Astrocyte of the spinal cord (primary cell): ENCODE measurements around the gene YPEL4.

Source experiments
- DNase-seq: peaks from one replicate; pipeline ENCODE4 v3.0.0; 2011; ENCODE audit warnings: low read depth, low spot score
- H3K4me3 ChIP-seq: 2 replicates; pipeline ENCODE4 v1.5.1; 2011; ENCODE audit warnings: low read depth, mild to moderate bottlenecking, low read length, moderate library complexity
- CTCF ChIP-seq: IDR thresholded peaks from 2 replicates; pipeline ENCODE4 v1.5.1; 2012; ENCODE audit warnings: low read depth, mild to moderate bottlenecking, low read length, inconsistent platforms
- in situ Hi-C: cut with HindIII; loops from 2 replicates; pipeline ENCODE4 v1.10.0; 2017; ENCODE audit warnings: low sequenced_read_pairs

Gene YPEL4

GRCh38 chr11:57615308-57615707 lies 34.4 kb downstream of the YPEL4 start:
- DNase-seq: no peak
- in situ Hi-C loops: no loop called here
- no peak for TF ChIP-seq CTCF
- H3K4me3 ChIP-seq: no peak overlapping the region

- in situ Hi-C loops: no loop called here
- DNase-seq: no peak
- H3K4me3 ChIP-seq: no peak overlapping the region
- no peak for TF ChIP-seq CTCF
These were observed 35.4 kb downstream of the YPEL4 start for GRCh38 chr11:57614234-57614772.

- no peak overlapping the region for H3K4me3 ChIP-seq
- in situ Hi-C loops: no loop called here
- DNase-seq: no peak
- TF ChIP-seq CTCF: no peak
These were observed 39.5 kb downstream of the YPEL4 start for GRCh38 chr11:57610170-57610569.

GRCh38 chr11:57605028-57605420 lies 44.7 kb downstream of the YPEL4 start:
- DNase-seq: no peak
- in situ Hi-C loops: no loop called here
- H3K4me3 ChIP-seq: no peak overlapping the region
- TF ChIP-seq CTCF: no peak

- no peak for TF ChIP-seq CTCF
- no peak for DNase-seq
- in situ Hi-C loops: no loop called here
- H3K4me3 ChIP-seq: no peak overlapping the region
These were observed 45.2 kb downstream of the YPEL4 start for GRCh38 chr11:57604296-57605027.

- in situ Hi-C loops: no loop called here
- no peak overlapping the region for H3K4me3 ChIP-seq
These were observed 48.4 kb downstream of the YPEL4 start for GRCh38 chr11:57601297-57601696.

More at GRCh38 chr11:57601297-57601696, 48.4 kb downstream of the YPEL4 start:
- DNase-seq: no peak
- TF ChIP-seq CTCF: no peak
